ENCODE measurements around the gene PPP1R1A. TPM values are rescaled to one million over a fixed set of nuclear protein-coding genes. Genes with fewer than 3 reads are reported as not detected.

The PPP1R1A gene
- total and polyA plus RNA-seq, 8 donors, result 0.18 to 4.5 (median 3.2) TPM

- Histone ChIP-seq H3K27ac (no peak overlapping the region), H3K4me1 (no peaks in the 10 kb centered on the region), H3K9me3 (no peaks in the 10 kb centered on the region), H3K4me3 (no peak overlapping the region), H3K27me3 (no peaks in the 10 kb centered on the region), H3K36me3 (peaks cover 0 to 9% of the 10 kb centered on the region in 2 donors)
- ATAC-seq (no peak), DNase-seq (no peak)
- TF ChIP-seq CTCF (IDR thresholded peaks at IDR 0.05), result no peak
- intact Hi-C loops (cut with DNase I), result no loop called here
Observed at GRCh38 chr12:54566792-54567191, 21.7 kb downstream of the PPP1R1A start.

- peaks cover 0 to 9% of the 10 kb centered on the region in 2 donors for H3K36me3 ChIP-seq
- no peaks in the 10 kb centered on the region for H3K27me3 ChIP-seq
- no peak overlapping the region for H3K27ac ChIP-seq
- H3K4me3 ChIP-seq, result no peak overlapping the region
- intact Hi-C loops (cut with DNase I), result no loop called here
- peaks cover 0 to 2% of the 10 kb centered on the region in 2 donors for H3K4me1 ChIP-seq
- no peak for DNase-seq
- no peak for ATAC-seq
- no peak for TF ChIP-seq CTCF (IDR thresholded peaks at IDR 0.05)
- no peaks in the 10 kb centered on the region for H3K9me3 ChIP-seq
Observed at GRCh38 chr12:54565986-54566544, 22.4 kb downstream of the PPP1R1A start.

GRCh38 chr12:54565310-54565985 is 23.0 kb downstream of the PPP1R1A start:
- no peak for TF ChIP-seq CTCF (IDR thresholded peaks at IDR 0.05)
- Histone ChIP-seq H3K9me3 (no peaks in the 10 kb centered on the region), H3K4me1 (peaks cover 0 to 8% of the 10 kb centered on the region in 2 donors), H3K36me3 (peaks cover 0 to 9% of the 10 kb centered on the region in 2 donors), H3K27ac (no peak overlapping the region), H3K27me3 (peaks cover 0 to 3% of the 10 kb centered on the region in 2 donors), H3K4me3 (no peak overlapping the region)
- intact Hi-C loops (cut with DNase I), result no loop called here
- no peak for ATAC-seq
- DNase-seq, result no peak

GRCh38 chr12:54564768-54565167 is 23.7 kb downstream of the PPP1R1A start:
- TF ChIP-seq CTCF (IDR thresholded peaks at IDR 0.05), result no peak
- DNase-seq (no peak), ATAC-seq (no peak)
- Histone ChIP-seq H3K27me3 (peaks cover 0 to 6% of the 10 kb centered on the region in 2 donors), H3K36me3 (peaks cover 0 to 9% of the 10 kb centered on the region in 2 donors), H3K27ac (no peak overlapping the region), H3K4me1 (peaks cover 0 to 15% of the 10 kb centered on the region in 2 donors), H3K4me3 (no peak overlapping the region), H3K9me3 (no peaks in the 10 kb centered on the region)
- intact Hi-C loops (cut with DNase I), result no loop called here

GRCh38 chr12:54563787-54564186 is 24.7 kb downstream of the PPP1R1A start:
- peaks cover 0 to 20% of the 10 kb centered on the region in 2 donors for H3K4me1 ChIP-seq
- no peak for TF ChIP-seq CTCF (IDR thresholded peaks at IDR 0.05)
- no peak overlapping the region for H3K27ac ChIP-seq
- DNase-seq (no peak), ATAC-seq (no peak)
- peaks cover 0 to 11% of the 10 kb centered on the region in 2 donors for H3K27me3 ChIP-seq
- no peak overlapping the region for H3K4me3 ChIP-seq
- H3K9me3 ChIP-seq, result no peaks in the 10 kb centered on the region
- intact Hi-C loops (cut with DNase I), result no loop called here
- peaks cover 0 to 3% of the 10 kb centered on the region in 2 donors for H3K36me3 ChIP-seq
